Uterus (tissue), 4 donors: Measurements from ENCODE around the gene ACAP1. TPM values are rescaled to one million over a fixed set of nuclear protein-coding genes. Genes with fewer than 3 reads are reported as not detected.
A peak's percentile ranks its signal among the peaks of the same experiment; 100 is the strongest.
"Not testable (repeated sequence)": the region's sequence is repeated elsewhere in the genome, so short reads cannot be mapped to it uniquely, and the experiment has no call there.

Experiments used
- DNase-seq, 2 donors: peaks; one replicate each; pipeline ENCODE4 v3.0.0-alpha.2; 2019 to 2020
- H3K27ac ChIP-seq, 2 donors: fragments of 200-600 bp; sonication (generic); 1 replicate in 1 of 2; 2 replicates in 1 of 2; pipeline ENCODE4 v1.5.1; 2016 to 2018
- H3K27me3 ChIP-seq, 2 donors: fragments of 200-600 bp; sonication (generic); one replicate each; pipeline ENCODE4 v1.5.1; 2018 to 2019; ENCODE audit warnings: control low read depth in 1 of 2
- H3K36me3 ChIP-seq, 2 donors: fragments of 200-600 bp; sonication (generic); one replicate each; pipeline ENCODE4 v1.5.1; 2019; ENCODE audit warnings: control low read depth in 1 of 2
- H3K4me1 ChIP-seq, 2 donors: fragments of 200-600 bp; sonication (generic); one replicate each; pipeline ENCODE4 v1.5.1; 2018 to 2019; ENCODE audit warnings: control low read depth in 1 of 2
- H3K4me3 ChIP-seq, 2 donors: fragments of 200-600 bp; sonication (generic); 1 replicate in 1 of 2; 2 replicates in 1 of 2; pipeline ENCODE4 v1.5.1; 2018 to 2019; ENCODE audit warnings: mild to moderate bottlenecking in 1 of 2
- H3K9me3 ChIP-seq, 2 donors: fragments of 200-600 bp; sonication (generic); one replicate each; pipeline ENCODE4 v1.5.1; 2019; ENCODE audit warnings: control low read depth in 1 of 2
- POLR2A ChIP-seq, 2 donors: fragments of 450-650 bp; IDR thresholded peaks; one replicate each; pipeline ENCODE4 v1.6.1; 2016; ENCODE audit warnings: antibody characterized with exemption in 2 of 2, mild to moderate bottlenecking in 1 of 2, moderate library complexity in 1 of 2
- intact Hi-C: fragments of 100-400 bp; cut with DNase I; formaldehyde crosslinking; loops from one replicate; pipeline ENCODE4 v1.15.1; 2023; ENCODE audit warnings: low total_unique reads
- total RNA-seq, 4 donors: library from RNA; depleted of rRNA in 3 of 4; stranded (reverse); fragments of >200 nt in 3 of 4; gene quantifications; one replicate each; pipeline versions ENCODE4 v1.1.0 to v1.2.4, GENCODE V29; 2014 to 2023
- TF ChIP-seq, protein P1 (sequence below), 4 experiments: fragments of 200-600 bp in 2 of 4; fragments of 450-650 bp in 2 of 4; sonication (generic) in 2 of 4; IDR thresholded peaks; one replicate each; pipeline ENCODE4 v1.5.1; 2016 to 2019; ENCODE audit warnings: antibody characterized with exemption in 4 of 4, mild to moderate bottlenecking in 2 of 4, moderate library complexity in 1 of 4
- donor health status: DM: yes; HTN: yes; CAD: no.

ACAP1 gene
- total RNA-seq, 4 donors from 2014 or later, result 0.29 to 11.2 (median 1.7) TPM

DNA sequence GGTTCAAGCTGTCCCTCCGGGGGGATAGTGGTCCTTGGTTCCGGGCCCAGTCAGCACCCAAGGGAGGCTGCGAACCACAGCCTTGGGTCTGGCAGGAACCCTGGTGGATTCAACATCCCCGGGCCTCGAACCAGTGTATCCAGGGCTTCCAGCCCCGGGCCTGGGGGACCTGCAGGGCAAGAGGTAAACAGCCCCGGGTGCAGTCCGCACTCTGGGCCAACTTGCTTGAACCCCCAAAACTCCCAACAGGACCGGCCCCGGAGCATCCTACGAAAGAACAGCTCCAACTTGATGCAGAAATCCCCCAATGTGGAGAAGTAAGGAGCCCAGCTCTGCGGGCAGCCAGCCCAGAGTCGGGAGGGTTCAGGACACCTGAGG is 5.7 kb upstream of the ACAP1 start:
- H3K9me3 ChIP-seq, result no peaks in the 10 kb centered on the region
- peak overlapping the region; percentile 57 to 65 for H3K4me3 ChIP-seq
- H3K36me3 ChIP-seq, result no peaks in the 10 kb centered on the region
- DNase-seq, result no peak
- no peaks in the 10 kb centered on the region for H3K4me1 ChIP-seq
- TF ChIP-seq, protein P1, sequence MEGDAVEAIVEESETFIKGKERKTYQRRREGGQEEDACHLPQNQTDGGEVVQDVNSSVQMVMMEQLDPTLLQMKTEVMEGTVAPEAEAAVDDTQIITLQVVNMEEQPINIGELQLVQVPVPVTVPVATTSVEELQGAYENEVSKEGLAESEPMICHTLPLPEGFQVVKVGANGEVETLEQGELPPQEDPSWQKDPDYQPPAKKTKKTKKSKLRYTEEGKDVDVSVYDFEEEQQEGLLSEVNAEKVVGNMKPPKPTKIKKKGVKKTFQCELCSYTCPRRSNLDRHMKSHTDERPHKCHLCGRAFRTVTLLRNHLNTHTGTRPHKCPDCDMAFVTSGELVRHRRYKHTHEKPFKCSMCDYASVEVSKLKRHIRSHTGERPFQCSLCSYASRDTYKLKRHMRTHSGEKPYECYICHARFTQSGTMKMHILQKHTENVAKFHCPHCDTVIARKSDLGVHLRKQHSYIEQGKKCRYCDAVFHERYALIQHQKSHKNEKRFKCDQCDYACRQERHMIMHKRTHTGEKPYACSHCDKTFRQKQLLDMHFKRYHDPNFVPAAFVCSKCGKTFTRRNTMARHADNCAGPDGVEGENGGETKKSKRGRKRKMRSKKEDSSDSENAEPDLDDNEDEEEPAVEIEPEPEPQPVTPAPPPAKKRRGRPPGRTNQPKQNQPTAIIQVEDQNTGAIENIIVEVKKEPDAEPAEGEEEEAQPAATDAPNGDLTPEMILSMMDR (IDR thresholded peaks at IDR 0.05), result no peak
- TF ChIP-seq POLR2A (IDR thresholded peaks at IDR 0.05), result no peak
- H3K27ac ChIP-seq, result peak overlapping the region; percentile 88 to 95
- intact Hi-C loops, result no loop called here
- no peaks in the 10 kb centered on the region for H3K27me3 ChIP-seq

DNA sequence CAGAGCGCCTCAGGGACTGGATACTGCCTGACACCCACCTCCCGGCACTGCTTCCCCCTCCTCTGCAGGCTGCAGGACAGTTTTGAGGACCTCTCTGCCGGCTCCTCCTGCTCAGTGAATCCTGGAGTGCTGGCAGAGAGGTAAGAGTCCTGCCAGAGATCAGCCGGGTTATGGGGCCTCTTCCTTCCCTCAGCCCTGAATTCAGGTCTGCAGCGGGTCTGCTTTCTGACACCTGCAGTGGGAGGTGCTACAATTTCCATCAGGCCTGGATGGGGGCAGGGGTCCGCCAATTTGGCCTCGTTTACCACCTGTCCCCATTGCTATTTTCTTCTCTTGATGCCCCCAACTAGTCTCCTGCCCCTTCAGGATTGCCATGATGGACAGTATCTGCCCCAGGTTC is 4.2 kb upstream of the ACAP1 start:
- intact Hi-C loops, result no loop called here
- no peak overlapping the region for H3K4me3 ChIP-seq
- no peaks in the 10 kb centered on the region for H3K36me3 ChIP-seq
- no peak for DNase-seq
- no peaks in the 10 kb centered on the region for H3K4me1 ChIP-seq
- H3K27me3 ChIP-seq, result no peaks in the 10 kb centered on the region
- no peak for TF ChIP-seq POLR2A (IDR thresholded peaks at IDR 0.05)
- TF ChIP-seq, protein P1 (IDR thresholded peaks at IDR 0.05), result no peak
- peak overlapping the region; percentile 9 to 34 for H3K27ac ChIP-seq
- H3K9me3 ChIP-seq, result no peaks in the 10 kb centered on the region

DNA sequence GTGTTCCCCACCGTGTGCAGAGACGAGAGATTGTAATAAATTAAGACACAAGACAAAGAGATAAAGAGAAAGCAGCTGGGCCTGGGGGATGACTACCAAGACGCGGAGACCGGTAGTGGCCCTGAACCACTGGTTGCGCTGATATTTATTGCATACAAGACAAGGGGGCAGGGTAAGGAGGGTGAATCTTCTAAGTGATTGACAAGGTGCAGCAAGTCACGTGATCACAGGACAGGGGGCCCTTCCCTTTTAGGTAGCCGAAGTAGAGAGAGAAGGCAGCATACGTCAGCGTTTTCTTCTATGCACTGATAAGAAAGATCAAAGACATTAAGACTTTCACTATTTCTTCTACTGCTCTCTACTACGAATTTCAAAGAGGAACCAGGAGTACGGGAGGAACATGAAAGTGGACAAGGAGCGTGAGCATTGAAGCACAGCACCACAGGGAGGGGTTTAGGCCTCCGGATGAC is 3.7 kb upstream of the ACAP1 start:
- H3K36me3 ChIP-seq, intact Hi-C loops, H3K4me1 ChIP-seq, H3K27me3 ChIP-seq, H3K4me3 ChIP-seq, H3K9me3 ChIP-seq: not testable (repeated sequence)
- peak overlapping the region; percentile 9 to 34 for H3K27ac ChIP-seq
- peak in 1 of 2 donors; percentile 26 for DNase-seq

DNA sequence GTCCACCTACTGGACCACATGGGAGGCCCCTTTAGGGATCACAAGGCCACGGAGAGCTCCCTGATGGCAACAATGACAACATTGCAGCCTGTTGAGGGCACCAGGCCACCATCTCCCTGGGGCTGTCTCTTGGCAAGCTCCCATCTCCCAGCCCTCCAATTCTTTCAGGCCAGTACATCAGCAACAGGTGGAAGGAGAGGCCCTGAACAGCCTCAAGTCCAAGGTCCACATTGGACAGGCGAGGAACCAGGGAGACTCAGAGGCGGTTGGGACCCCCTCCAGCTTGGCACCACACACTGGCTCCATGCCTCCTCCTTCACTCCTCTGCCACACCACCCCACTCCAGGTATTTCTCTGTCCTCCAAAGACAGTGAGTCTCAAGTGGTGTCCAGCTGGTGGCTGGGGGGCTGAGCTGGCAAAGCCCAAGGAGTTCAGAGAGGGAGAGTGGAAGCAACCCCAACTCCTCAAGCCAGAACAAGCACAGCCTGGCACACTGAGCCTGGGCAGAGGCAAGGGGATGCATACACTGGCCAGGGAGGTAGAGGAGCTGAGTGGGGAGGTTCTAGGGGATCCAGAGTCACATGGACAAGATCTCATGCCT is 1.3 kb upstream of the ACAP1 start:
- Histone ChIP-seq H3K4me1 (no peaks in the 10 kb centered on the region), H3K9me3 (no peaks in the 10 kb centered on the region), H3K4me3 (no peak overlapping the region), H3K27ac (no peak overlapping the region), H3K36me3 (no peaks in the 10 kb centered on the region), H3K27me3 (no peaks in the 10 kb centered on the region)
- intact Hi-C loops, result no loop called here
- peak in 1 of 2 donors; percentile 13 for DNase-seq
- no peak for TF ChIP-seq POLR2A (IDR thresholded peaks at IDR 0.05)
- TF ChIP-seq, protein P1 (IDR thresholded peaks at IDR 0.05), result no peak

DNA sequence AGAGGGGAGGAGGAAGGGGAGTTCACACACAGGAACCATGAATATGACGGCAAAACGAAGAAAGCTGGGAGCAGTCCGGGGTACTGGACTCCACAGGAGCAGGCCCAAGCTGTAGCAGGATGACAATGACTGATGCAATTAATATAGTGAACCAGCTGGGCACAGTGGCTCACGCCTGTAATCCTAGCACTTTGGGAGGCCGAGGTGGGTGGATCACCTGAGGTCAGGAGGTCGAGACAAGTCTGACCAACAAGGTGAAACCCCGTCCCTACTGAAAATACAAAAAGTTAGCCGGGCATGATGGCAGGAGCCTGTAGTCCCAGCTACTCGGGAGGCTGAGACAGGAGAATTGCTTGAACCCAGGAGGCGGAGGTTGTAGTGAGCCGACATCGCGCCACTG is 564 bp upstream of the ACAP1 start:
- intact Hi-C loops, DNase-seq, H3K36me3 ChIP-seq, H3K4me1 ChIP-seq, H3K4me3 ChIP-seq, H3K9me3 ChIP-seq, H3K27ac ChIP-seq, H3K27me3 ChIP-seq: not testable (repeated sequence)

DNA sequence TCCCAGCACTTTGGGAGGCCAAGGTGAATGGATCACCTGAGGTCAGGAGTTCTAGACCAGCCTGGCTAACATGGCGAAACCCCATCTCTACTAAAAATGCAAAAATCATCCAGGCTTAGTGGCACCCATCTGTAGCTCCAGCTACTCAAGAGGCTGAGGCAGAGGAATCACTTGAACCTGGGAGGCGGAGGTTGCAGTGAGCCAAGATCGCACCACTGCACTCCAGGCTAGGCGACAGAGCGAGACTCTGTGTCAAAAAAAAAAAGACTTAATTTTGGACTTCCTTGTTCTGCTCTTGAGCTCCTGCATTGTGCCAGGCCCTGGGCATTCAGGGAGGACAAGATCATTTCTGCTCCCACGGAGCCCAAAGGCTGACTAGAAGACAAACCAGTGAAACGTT is 1.3 kb downstream of the ACAP1 start:
- DNase-seq, H3K27me3 ChIP-seq, intact Hi-C loops: not testable (repeated sequence)

DNA sequence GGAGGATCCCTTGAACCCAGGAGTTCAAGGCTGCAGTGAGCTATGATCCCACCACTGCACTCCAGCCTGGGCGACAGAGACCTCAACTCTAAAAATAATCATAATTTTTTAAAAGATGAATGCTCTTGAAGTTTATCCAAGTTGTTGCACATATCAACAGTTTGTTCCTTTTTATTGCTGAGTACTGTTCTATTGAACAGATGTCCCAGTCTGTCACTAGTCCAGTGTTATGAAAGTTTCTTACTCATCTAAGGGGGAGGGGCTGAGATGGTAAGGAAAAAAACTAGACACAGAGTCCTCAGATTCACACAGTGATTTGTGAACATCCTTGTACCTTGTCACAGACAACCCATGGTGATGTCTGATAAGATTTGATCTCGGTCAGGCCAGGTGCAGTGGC is 3.9 kb downstream of the ACAP1 start:
- intact Hi-C loops, result no loop called here
- TF ChIP-seq, protein P1 (IDR thresholded peaks at IDR 0.05), result no peak
- no peak for TF ChIP-seq POLR2A (IDR thresholded peaks at IDR 0.05)
- Histone ChIP-seq H3K27ac (no peak overlapping the region), H3K9me3 (no peaks in the 10 kb centered on the region), H3K4me1 (no peaks in the 10 kb centered on the region), H3K27me3 (no peaks in the 10 kb centered on the region), H3K4me3 (no peak overlapping the region), H3K36me3 (no peaks in the 10 kb centered on the region)
- DNase-seq, result no peak

More for the DNA sequence above, 1.3 kb downstream of the ACAP1 start:
- H3K36me3 ChIP-seq, H3K4me1 ChIP-seq, H3K4me3 ChIP-seq, H3K9me3 ChIP-seq, H3K27ac ChIP-seq: not testable (repeated sequence)
